KMS-11 (cell line): ENCODE data around the gene IL9.

Experiments used
- H2AFZ ChIP-seq: fragments of 200-600 bp; sonication (generic); 2 replicates; pipeline ENCODE4 v1.6.1; 2016; ENCODE audit warnings: antibody characterized with exemption, mixed run types, low read depth
- H3K27ac ChIP-seq: fragments of 200-600 bp; sonication (generic); 2 replicates; pipeline ENCODE4 v1.6.1; 2016; ENCODE audit warnings: mild to moderate bottlenecking, mixed run types
- H3K27me3 ChIP-seq: fragments of 200-600 bp; sonication (generic); 2 replicates; pipeline ENCODE4 v1.6.1; 2017; ENCODE audit warnings: mild to moderate bottlenecking, low read depth, mixed run types, moderate library complexity; ENCODE audit not compliant: insufficient read depth
- H3K36me3 ChIP-seq: fragments of 200-600 bp; sonication (generic); 2 replicates; pipeline ENCODE4 v1.6.1; 2017; ENCODE audit warnings: mild to moderate bottlenecking, mixed run types; ENCODE audit not compliant: insufficient read depth
- H3K4me1 ChIP-seq: fragments of 200-600 bp; sonication (generic); 2 replicates; pipeline ENCODE4 v1.6.1; 2016; ENCODE audit warnings: mild to moderate bottlenecking, low read depth, mixed run types; ENCODE audit not compliant: poor library complexity, severe bottlenecking
- H3K4me2 ChIP-seq: fragments of 200-600 bp; sonication (generic); 2 replicates; pipeline ENCODE4 v1.7.0; 2016; ENCODE audit warnings: mild to moderate bottlenecking, mixed run types
- H3K4me3 ChIP-seq: fragments of 200-600 bp; sonication (generic); IDR thresholded peaks from 2 replicates; pipeline ENCODE4 v1.6.1; 2017; ENCODE audit warnings: low read depth, low read length, mixed read lengths; ENCODE audit not compliant: insufficient read depth
- H3K79me2 ChIP-seq: fragments of 200-600 bp; sonication (generic); 2 replicates; pipeline ENCODE4 v1.6.1; 2016; ENCODE audit warnings: low read depth, mixed run types; ENCODE audit not compliant: insufficient read depth
- H3K9ac ChIP-seq: fragments of 200-600 bp; sonication (generic); 2 replicates; pipeline ENCODE4 v1.6.1; 2016; ENCODE audit warnings: mild to moderate bottlenecking, mixed run types
- H4K20me1 ChIP-seq: fragments of 200-600 bp; sonication (generic); 2 replicates; pipeline ENCODE4 v1.6.1; 2016; ENCODE audit warnings: mild to moderate bottlenecking, mixed run types; ENCODE audit not compliant: insufficient read depth
- CTCF ChIP-seq: fragments of 200-600 bp; sonication (generic); conservative IDR thresholded peaks from 2 replicates; pipeline ENCODE4 v1.6.1; 2017; ENCODE audit warnings: low read depth, mild to moderate bottlenecking, antibody characterized with exemption, low read length, moderate library complexity, mixed read lengths

IL9 gene

GRCh38 chr5:135883441-135883840, 12.2 kb downstream of the IL9 start:
- Histone ChIP-seq H3K4me1 (peaks cover 11% of the 10 kb centered on the region), H3K36me3 (no peaks in the 10 kb centered on the region), H4K20me1 (no peaks in the 10 kb centered on the region), H3K4me2 (no peak overlapping the region), H3K79me2 (no peaks in the 10 kb centered on the region), H3K4me3 (no peak overlapping the region), H3K27me3 (no peaks in the 10 kb centered on the region), H3K9ac (no peak overlapping the region), H2AFZ (no peak overlapping the region), H3K27ac (no peak overlapping the region)
- no peak for TF ChIP-seq CTCF

- no peaks in the 10 kb centered on the region for H3K27me3 ChIP-seq
- H3K79me2 ChIP-seq: no peaks in the 10 kb centered on the region
- no peaks in the 10 kb centered on the region for H3K36me3 ChIP-seq
- H3K4me3 ChIP-seq: no peak overlapping the region
- H4K20me1 ChIP-seq: no peaks in the 10 kb centered on the region
- H3K9ac ChIP-seq: no peak overlapping the region
- H3K27ac ChIP-seq: no peak overlapping the region
- TF ChIP-seq CTCF: no peak
- H3K4me2 ChIP-seq: no peak overlapping the region
- peaks cover 11% of the 10 kb centered on the region for H3K4me1 ChIP-seq
- H2AFZ ChIP-seq: no peak overlapping the region
Measured at GRCh38 chr5:135883026-135883425, 12.6 kb downstream of the IL9 start.

- no peaks in the 10 kb centered on the region for H3K4me1 ChIP-seq
- H3K27me3 ChIP-seq: no peaks in the 10 kb centered on the region
- H2AFZ ChIP-seq: no peak overlapping the region
- no peaks in the 10 kb centered on the region for H3K36me3 ChIP-seq
- no peaks in the 10 kb centered on the region for H3K79me2 ChIP-seq
- H3K4me3 ChIP-seq: no peak overlapping the region
- H3K9ac ChIP-seq: no peak overlapping the region
- H4K20me1 ChIP-seq: no peaks in the 10 kb centered on the region
- H3K4me2 ChIP-seq: no peak overlapping the region
- no peak for TF ChIP-seq CTCF
- no peak overlapping the region for H3K27ac ChIP-seq
Measured at GRCh38 chr5:135881819-135882218, 13.8 kb downstream of the IL9 start.

GRCh38 chr5:135881244-135881643, 14.4 kb downstream of the IL9 start:
- no peak for TF ChIP-seq CTCF
- Histone ChIP-seq H3K79me2 (no peaks in the 10 kb centered on the region), H3K27me3 (no peaks in the 10 kb centered on the region), H3K36me3 (no peaks in the 10 kb centered on the region), H3K4me1 (no peaks in the 10 kb centered on the region), H3K9ac (no peak overlapping the region), H3K4me2 (no peak overlapping the region), H4K20me1 (no peaks in the 10 kb centered on the region), H2AFZ (no peak overlapping the region), H3K27ac (no peak overlapping the region), H3K4me3 (no peak overlapping the region)

DNA sequence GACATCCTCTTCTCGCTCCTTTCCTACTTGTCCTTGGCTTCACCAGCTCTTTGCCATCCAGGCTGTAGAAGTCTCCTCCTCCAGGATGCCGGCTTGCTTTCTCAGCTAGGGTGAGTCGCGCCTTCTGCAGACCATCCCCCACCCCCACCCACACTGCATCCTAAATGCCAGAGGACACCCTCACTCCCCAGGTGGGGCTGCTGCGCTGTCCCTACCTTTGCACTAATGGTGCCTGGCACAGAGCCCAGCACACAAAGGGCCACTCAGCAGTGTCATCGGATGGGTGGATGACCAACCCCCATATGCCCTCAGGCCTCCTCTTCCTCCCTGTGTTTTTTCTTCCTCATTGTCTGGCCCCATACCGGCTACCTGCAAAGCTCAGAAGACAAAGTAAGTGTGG, 14.8 kb downstream of the IL9 start:
- H3K36me3 ChIP-seq: no peaks in the 10 kb centered on the region
- H3K27ac ChIP-seq: no peak overlapping the region
- no peak overlapping the region for H3K9ac ChIP-seq
- no peak overlapping the region for H3K4me3 ChIP-seq
- no peaks in the 10 kb centered on the region for H4K20me1 ChIP-seq
- H2AFZ ChIP-seq: no peak overlapping the region
- TF ChIP-seq CTCF: no peak
- no peaks in the 10 kb centered on the region for H3K27me3 ChIP-seq
- no peak overlapping the region for H3K4me2 ChIP-seq
- no peaks in the 10 kb centered on the region for H3K79me2 ChIP-seq
- no peaks in the 10 kb centered on the region for H3K4me1 ChIP-seq
